Tibial artery (tissue), 4 donors: ENCODE results near the gene PLA1A.

Source experiments
- DNase-seq, 2 donors: peaks; one replicate each; pipeline ENCODE4 v3.0.0-alpha.2; 2019
- H3K27ac ChIP-seq, 2 donors: fragments of 200-600 bp; sonication (generic) in 1 of 2; 1 replicate in 1 of 2; 2 replicates in 1 of 2; pipeline ENCODE4 v1.5.1; 2018 to 2019; ENCODE audit warnings: mild to moderate bottlenecking in 1 of 2
- H3K27me3 ChIP-seq, 2 donors: fragments of 200-600 bp; sonication (generic) in 1 of 2; one replicate each; pipeline versions ENCODE4 v1.5.1 to v1.6.0; 2016 to 2019
- H3K36me3 ChIP-seq, 3 donors: fragments of 200-600 bp; sonication (generic) in 2 of 3; one replicate each; pipeline ENCODE4 v1.5.1; 2016 to 2019; ENCODE audit warnings: mild to moderate bottlenecking in 2 of 3
- H3K4me1 ChIP-seq, 4 donors: fragments of 200-600 bp; sonication (generic) in 2 of 4; 1 replicate in 3 of 4; 2 replicates in 1 of 4; pipeline ENCODE4 v1.5.1; 2016 to 2019
- H3K4me3 ChIP-seq, 2 donors: fragments of 200-600 bp; sonication (generic) in 1 of 2; 1 replicate in 1 of 2; 2 replicates in 1 of 2; pipeline ENCODE4 v1.5.1; 2018 to 2019; ENCODE audit warnings: mild to moderate bottlenecking in 2 of 2
- H3K9me3 ChIP-seq, 3 donors: fragments of 200-600 bp; sonication (generic) in 1 of 3; one replicate each; pipeline ENCODE4 v1.5.1; 2016 to 2019
- CTCF ChIP-seq, 2 experiments: fragments of 200-600 bp in 1 of 2; fragments of 450-650 bp in 1 of 2; IDR thresholded peaks; one replicate each; pipeline ENCODE4 v1.5.1; 2017 to 2019; ENCODE audit warnings: antibody characterized with exemption in 2 of 2, mild to moderate bottlenecking in 1 of 2, moderate library complexity in 1 of 2
- intact Hi-C: fragments of 100-400 bp; cut with DNase I; formaldehyde crosslinking; loops from one replicate; pipeline ENCODE4 v1.15.0; 2023; ENCODE audit warnings: low total_unique reads

PLA1A gene

GRCh38 chr3:119669906-119670570, 72.4 kb downstream of the PLA1A start:
- Histone ChIP-seq H3K27ac (peak overlapping the region in 1 of 2 donors; percentile 16), H3K36me3 (peaks cover 12 to 55% (median 34%) of the 10 kb centered on the region in 3 donors), H3K9me3 (no peaks in the 10 kb centered on the region), H3K4me1 (peaks cover 0 to 8% (median 2%) of the 10 kb centered on the region in 4 donors), H3K27me3 (no peaks in the 10 kb centered on the region), H3K4me3 (no peak overlapping the region)
- TF ChIP-seq CTCF (IDR thresholded peaks at IDR 0.05) = no peak
- intact Hi-C loops = loop anchor here (10.0 kb wide), 1 partner anchor 175 kb away; the partner anchor contains the start of gene TIMMDC1
- DNase-seq = no peak

- peaks cover 13 to 57% (median 34%) of the 10 kb centered on the region in 3 donors for H3K36me3 ChIP-seq
- peaks cover 0 to 23% (median 8%) of the 10 kb centered on the region in 4 donors for H3K4me1 ChIP-seq
- no peak for DNase-seq
- H3K9me3 ChIP-seq = no peaks in the 10 kb centered on the region
- H3K27ac ChIP-seq = no peak overlapping the region
- intact Hi-C loops = loop anchor here (10.0 kb wide), 1 partner anchor 178 kb away; the partner anchor contains the start of gene TIMMDC1
- TF ChIP-seq CTCF (IDR thresholded peaks at IDR 0.05) = no peak
- H3K27me3 ChIP-seq = no peaks in the 10 kb centered on the region
- no peak overlapping the region for H3K4me3 ChIP-seq
Observed at GRCh38 chr3:119672776-119673175, 75.1 kb downstream of the PLA1A start.

- H3K36me3 ChIP-seq = peaks cover 13 to 52% (median 34%) of the 10 kb centered on the region in 3 donors
- H3K27ac ChIP-seq = no peak overlapping the region
- DNase-seq = no peak
- intact Hi-C loops = loop anchor here (10.0 kb wide), 1 partner anchor 179 kb away; the partner anchor contains the start of gene TIMMDC1
- peaks cover 0 to 25% (median 9%) of the 10 kb centered on the region in 4 donors for H3K4me1 ChIP-seq
- H3K27me3 ChIP-seq = no peaks in the 10 kb centered on the region
- H3K9me3 ChIP-seq = no peaks in the 10 kb centered on the region
- no peak for TF ChIP-seq CTCF (IDR thresholded peaks at IDR 0.05)
- no peak overlapping the region for H3K4me3 ChIP-seq
Observed at GRCh38 chr3:119673875-119674274, 76.2 kb downstream of the PLA1A start.

- H3K36me3 ChIP-seq = peaks cover 13 to 44% (median 34%) of the 10 kb centered on the region in 3 donors
Observed at GRCh38 chr3:119675188-119675874, 77.6 kb downstream of the PLA1A start.

GRCh38 chr3:119676020-119676419, 78.3 kb downstream of the PLA1A start:
- DNase-seq = no peak
- intact Hi-C loops = loop anchor here (5.0 to 10.0 kb wide), 2 partner anchors 181 to 214 kb away; partner anchors contain the start of genes TIMMDC1 and TMEM39A
- Histone ChIP-seq H3K4me3 (peak overlapping the region; percentile 62 to 85), H3K4me1 (peaks cover 0 to 17% (median 7%) of the 10 kb centered on the region in 4 donors), H3K27ac (peak overlapping the region; percentile 81 to 86), H3K36me3 (peaks cover 13 to 37% (median 31%) of the 10 kb centered on the region in 3 donors), H3K27me3 (no peaks in the 10 kb centered on the region), H3K9me3 (no peaks in the 10 kb centered on the region)
- no peak for TF ChIP-seq CTCF (IDR thresholded peaks at IDR 0.05)

More at GRCh38 chr3:119675188-119675874, 77.6 kb downstream of the PLA1A start:
- H3K27me3 ChIP-seq = no peaks in the 10 kb centered on the region
- no peak for TF ChIP-seq CTCF (IDR thresholded peaks at IDR 0.05)
- intact Hi-C loops = loop anchor here (5.0 to 10.0 kb wide), 2 partner anchors 181 to 213 kb away; partner anchors contain the start of genes TIMMDC1 and TMEM39A
- peaks cover 0 to 18% (median 7%) of the 10 kb centered on the region in 4 donors for H3K4me1 ChIP-seq
- no peak overlapping the region for H3K27ac ChIP-seq
- H3K9me3 ChIP-seq = no peaks in the 10 kb centered on the region
- H3K4me3 ChIP-seq = no peak overlapping the region
- no peak for DNase-seq
